ENCODE results near the gene GRIN2A. TPM values are rescaled to one million over a fixed set of nuclear protein-coding genes. Genes with fewer than 3 reads are reported as not detected.

Gene GRIN2A
- total RNA-seq, 1 donor from 2014 or later = 0.52 TPM

DNA sequence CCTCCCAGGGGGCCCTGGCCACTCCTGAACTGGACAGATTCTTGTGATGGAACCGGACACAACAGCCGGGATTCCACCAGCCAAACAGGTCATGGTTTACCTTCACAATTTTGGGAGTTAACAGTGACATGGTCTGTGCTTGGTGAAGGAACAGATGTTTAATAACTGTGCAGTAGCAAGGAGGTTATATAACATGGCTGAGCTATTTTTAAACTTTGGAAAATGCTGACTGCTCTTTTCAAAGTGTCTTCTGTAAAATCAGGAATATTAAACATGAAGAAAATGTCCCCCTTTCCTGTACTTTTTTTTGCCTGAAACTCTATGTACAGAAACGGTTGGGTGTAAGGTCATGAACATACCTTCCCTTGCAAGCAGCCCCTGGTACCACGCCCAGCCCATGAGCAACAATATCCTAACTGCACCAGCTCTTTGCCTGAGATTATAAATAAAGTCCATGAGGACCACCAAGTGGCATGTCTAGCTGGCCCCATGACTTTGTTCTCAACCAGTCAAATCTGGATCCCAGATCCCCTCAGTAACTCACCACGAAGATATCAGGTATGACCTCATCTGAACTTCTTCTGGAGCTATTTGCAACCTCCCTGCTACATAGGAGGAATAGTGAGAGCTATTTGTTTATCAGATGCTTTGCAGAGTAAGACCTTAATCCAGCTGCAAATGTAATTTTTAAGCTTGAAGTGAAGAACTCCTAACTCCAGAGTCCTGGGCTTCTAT is 249.1 kb downstream of the GRIN2A start:
- no peaks in the 10 kb centered on the region for H3K9me3 ChIP-seq (ENCODE audit: control insufficient read depth in 3 of 3, low read length in 3 of 3)
- peaks cover 4 to 7% (median 6%) of the 10 kb centered on the region in 3 donors for H3K4me1 ChIP-seq (ENCODE audit: control insufficient read depth in 3 of 3, insufficient read depth in 3 of 3, low read length in 3 of 3)
- no peak overlapping the region for H3K4me3 ChIP-seq (ENCODE audit: low read length in 3 of 3)
- H3K9ac ChIP-seq (ENCODE audit: low read depth in 1 of 3, low read length in 3 of 3) = no peak overlapping the region
- H3K27ac ChIP-seq (ENCODE audit: low read depth, low read length) = no peak overlapping the region
- H3K27me3 ChIP-seq (ENCODE audit: control insufficient read depth in 3 of 3, insufficient read depth in 3 of 3, low read length in 3 of 3) = no peaks in the 10 kb centered on the region
- H3K36me3 ChIP-seq (ENCODE audit: control insufficient read depth in 3 of 3, insufficient read depth in 3 of 3, low read length in 3 of 3) = no peaks in the 10 kb centered on the region

DNA sequence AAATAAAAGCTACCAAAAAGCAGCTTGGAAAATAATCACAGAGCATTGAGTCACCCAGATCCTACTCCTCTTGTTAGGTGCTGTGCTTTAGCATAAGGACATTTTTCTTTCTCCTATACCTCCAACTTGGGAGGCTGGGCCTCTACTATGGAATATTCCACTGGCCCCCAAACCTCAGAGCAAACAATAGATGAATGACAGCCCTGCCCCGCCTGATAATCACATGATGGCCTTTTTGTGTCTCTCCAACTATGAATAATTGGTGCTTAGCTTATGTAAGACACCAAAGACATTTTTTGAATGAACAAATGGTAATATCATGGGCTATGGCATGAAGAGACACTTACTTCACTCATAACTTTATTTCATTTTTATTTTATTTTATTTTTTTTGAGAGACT is 250.2 kb downstream of the GRIN2A start:
- no peaks in the 10 kb centered on the region for H3K36me3 ChIP-seq (ENCODE audit: control insufficient read depth in 3 of 3, insufficient read depth in 3 of 3, low read length in 3 of 3)
- H3K4me1 ChIP-seq (ENCODE audit: control insufficient read depth in 3 of 3, insufficient read depth in 3 of 3, low read length in 3 of 3) = peaks cover 4 to 7% (median 6%) of the 10 kb centered on the region in 3 donors
- H3K27me3 ChIP-seq (ENCODE audit: control insufficient read depth in 3 of 3, insufficient read depth in 3 of 3, low read length in 3 of 3) = no peaks in the 10 kb centered on the region
- H3K27ac ChIP-seq (ENCODE audit: low read depth, low read length) = no peak overlapping the region
- H3K4me3 ChIP-seq (ENCODE audit: low read length in 3 of 3) = no peak overlapping the region
- no peak overlapping the region for H3K9ac ChIP-seq (ENCODE audit: low read depth in 1 of 3, low read length in 3 of 3)
- H3K9me3 ChIP-seq (ENCODE audit: control insufficient read depth in 3 of 3, low read length in 3 of 3) = no peaks in the 10 kb centered on the region

DNA sequence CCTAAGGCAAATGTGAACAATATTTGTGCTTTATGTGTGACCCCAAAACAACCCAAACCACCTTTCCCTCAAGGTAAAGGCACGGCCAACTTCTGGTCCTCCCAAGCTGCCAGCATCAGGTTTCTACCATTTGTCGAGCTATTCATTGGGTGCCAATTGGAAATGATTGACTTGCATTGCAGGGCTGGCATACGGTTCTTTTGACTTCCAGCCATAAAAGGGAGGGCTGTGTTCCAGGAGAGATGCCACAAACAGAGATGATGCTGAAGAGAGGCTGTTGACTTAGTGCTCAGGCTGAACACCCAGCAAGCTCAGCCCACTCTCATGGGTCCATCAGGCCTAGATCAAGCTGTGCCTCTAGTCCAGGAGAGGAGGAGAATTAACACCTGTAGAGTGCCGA is 252.4 kb downstream of the GRIN2A start:
- Histone ChIP-seq H3K9me3 (ENCODE audit: control insufficient read depth in 3 of 3, low read length in 3 of 3) (no peaks in the 10 kb centered on the region), H3K27ac (ENCODE audit: low read depth, low read length) (no peak overlapping the region), H3K9ac (ENCODE audit: low read depth in 1 of 3, low read length in 3 of 3) (no peak overlapping the region), H3K27me3 (ENCODE audit: control insufficient read depth in 3 of 3, insufficient read depth in 3 of 3, low read length in 3 of 3) (no peaks in the 10 kb centered on the region), H3K4me1 (ENCODE audit: control insufficient read depth in 3 of 3, insufficient read depth in 3 of 3, low read length in 3 of 3) (peaks cover 4 to 7% (median 6%) of the 10 kb centered on the region in 3 donors), H3K4me3 (ENCODE audit: low read length in 3 of 3) (no peak overlapping the region), H3K36me3 (ENCODE audit: control insufficient read depth in 3 of 3, insufficient read depth in 3 of 3, low read length in 3 of 3) (no peaks in the 10 kb centered on the region)

DNA sequence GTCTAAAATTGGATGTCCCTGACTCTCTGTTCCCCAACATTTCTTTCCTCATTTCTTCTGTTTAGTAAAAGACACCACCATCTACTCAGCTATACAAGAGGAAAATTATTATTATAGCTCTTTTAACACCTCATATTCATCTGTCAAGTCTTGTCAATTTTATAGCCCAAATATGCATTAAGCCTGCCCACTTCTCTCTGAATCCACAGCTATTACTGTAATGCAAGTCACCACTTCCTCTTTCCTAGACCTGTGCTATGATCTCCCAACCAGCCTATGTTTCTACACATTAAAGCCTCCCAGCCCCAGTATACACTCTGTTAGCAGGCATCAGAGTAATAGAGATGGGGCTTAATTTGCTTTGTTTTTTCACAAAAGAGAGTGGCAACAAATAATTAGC is 252.9 kb downstream of the GRIN2A start:
- Histone ChIP-seq H3K9ac (ENCODE audit: low read depth in 1 of 3, low read length in 3 of 3) (no peak overlapping the region), H3K9me3 (ENCODE audit: control insufficient read depth in 3 of 3, low read length in 3 of 3) (no peaks in the 10 kb centered on the region), H3K36me3 (ENCODE audit: control insufficient read depth in 3 of 3, insufficient read depth in 3 of 3, low read length in 3 of 3) (no peaks in the 10 kb centered on the region), H3K27me3 (ENCODE audit: control insufficient read depth in 3 of 3, insufficient read depth in 3 of 3, low read length in 3 of 3) (no peaks in the 10 kb centered on the region), H3K4me1 (ENCODE audit: control insufficient read depth in 3 of 3, insufficient read depth in 3 of 3, low read length in 3 of 3) (peaks cover 4 to 7% (median 6%) of the 10 kb centered on the region in 3 donors), H3K27ac (ENCODE audit: low read depth, low read length) (no peak overlapping the region), H3K4me3 (ENCODE audit: low read length in 3 of 3) (no peak overlapping the region)

DNA sequence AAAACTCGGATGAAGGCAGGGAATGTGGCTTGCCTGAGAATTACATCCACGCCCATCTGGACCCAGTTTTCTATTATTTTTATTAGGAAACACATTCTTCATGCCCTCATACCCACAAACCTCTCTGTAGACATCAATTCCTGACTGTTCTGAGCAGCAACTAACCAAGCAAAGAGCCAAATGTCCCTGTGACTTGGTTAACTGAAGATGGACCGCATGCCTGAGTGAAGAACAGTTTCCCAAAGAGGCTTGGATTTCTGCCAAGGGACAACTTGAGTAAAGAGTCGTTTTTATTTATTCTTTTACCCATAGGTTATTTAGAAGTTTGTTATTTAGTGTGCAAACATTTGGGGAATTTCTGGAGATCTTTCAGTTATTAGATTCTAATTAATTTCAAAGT is 259.8 kb downstream of the GRIN2A start:
- Histone ChIP-seq H3K9me3 (ENCODE audit: control insufficient read depth in 3 of 3, low read length in 3 of 3) (no peaks in the 10 kb centered on the region), H3K4me3 (ENCODE audit: low read length in 3 of 3) (no peak overlapping the region), H3K27ac (ENCODE audit: low read depth, low read length) (no peak overlapping the region), H3K4me1 (ENCODE audit: control insufficient read depth in 3 of 3, insufficient read depth in 3 of 3, low read length in 3 of 3) (no peaks in the 10 kb centered on the region), H3K9ac (ENCODE audit: low read depth in 1 of 3, low read length in 3 of 3) (no peak overlapping the region), H3K27me3 (ENCODE audit: control insufficient read depth in 3 of 3, insufficient read depth in 3 of 3, low read length in 3 of 3) (no peaks in the 10 kb centered on the region), H3K36me3 (ENCODE audit: control insufficient read depth in 3 of 3, insufficient read depth in 3 of 3, low read length in 3 of 3) (no peaks in the 10 kb centered on the region)

DNA sequence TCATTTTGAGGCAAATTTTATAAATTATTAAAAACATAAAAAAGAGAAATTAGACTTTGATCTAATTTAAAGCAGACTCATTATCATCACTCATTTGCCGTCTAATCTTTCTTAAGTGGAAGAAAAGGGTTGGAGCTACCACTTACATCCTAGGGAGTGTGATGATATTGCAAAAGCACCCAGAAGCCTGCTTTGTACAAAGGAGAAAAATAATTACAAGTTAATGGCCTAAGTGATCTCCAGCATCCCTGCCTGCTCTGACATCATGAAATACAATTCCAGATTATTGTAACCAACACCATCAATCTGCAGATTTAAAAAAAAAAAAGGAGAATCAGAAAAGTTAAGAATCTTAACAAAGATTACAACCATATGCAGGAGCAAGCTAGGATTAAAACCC is 260.2 kb downstream of the GRIN2A start:
- Histone ChIP-seq H3K9me3 (ENCODE audit: control insufficient read depth in 3 of 3, low read length in 3 of 3) (no peaks in the 10 kb centered on the region), H3K4me1 (ENCODE audit: control insufficient read depth in 3 of 3, insufficient read depth in 3 of 3, low read length in 3 of 3) (no peaks in the 10 kb centered on the region), H3K27me3 (ENCODE audit: control insufficient read depth in 3 of 3, insufficient read depth in 3 of 3, low read length in 3 of 3) (no peaks in the 10 kb centered on the region), H3K9ac (ENCODE audit: low read depth in 1 of 3, low read length in 3 of 3) (no peak overlapping the region), H3K4me3 (ENCODE audit: low read length in 3 of 3) (no peak overlapping the region), H3K27ac (ENCODE audit: low read depth, low read length) (no peak overlapping the region), H3K36me3 (ENCODE audit: control insufficient read depth in 3 of 3, insufficient read depth in 3 of 3, low read length in 3 of 3) (no peaks in the 10 kb centered on the region)

DNA sequence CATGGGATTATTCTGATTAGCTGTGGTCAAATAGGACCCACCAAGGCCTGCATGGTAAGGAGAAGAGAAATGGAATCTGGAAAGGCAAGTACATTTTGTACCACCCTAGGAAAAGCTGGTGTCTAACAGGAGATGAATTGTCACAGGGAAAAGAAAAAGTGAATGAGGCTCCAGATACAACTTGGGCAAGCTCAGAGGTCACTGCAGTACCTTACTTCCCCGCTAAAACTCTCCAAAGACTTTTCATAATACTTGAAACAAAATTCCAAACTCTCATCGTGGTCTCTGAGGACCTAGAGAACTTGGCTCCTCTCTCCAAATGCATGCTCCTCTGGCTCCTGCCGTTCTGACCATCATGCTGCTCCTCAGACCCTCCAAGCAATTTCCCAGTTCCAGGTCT is 262.8 kb downstream of the GRIN2A start:
- Histone ChIP-seq H3K9ac (ENCODE audit: low read depth in 1 of 3, low read length in 3 of 3) (no peak overlapping the region), H3K27me3 (ENCODE audit: control insufficient read depth in 3 of 3, insufficient read depth in 3 of 3, low read length in 3 of 3) (no peaks in the 10 kb centered on the region), H3K9me3 (ENCODE audit: control insufficient read depth in 3 of 3, low read length in 3 of 3) (no peaks in the 10 kb centered on the region), H3K4me1 (ENCODE audit: control insufficient read depth in 3 of 3, insufficient read depth in 3 of 3, low read length in 3 of 3) (no peaks in the 10 kb centered on the region), H3K4me3 (ENCODE audit: low read length in 3 of 3) (no peak overlapping the region), H3K27ac (ENCODE audit: low read depth, low read length) (no peak overlapping the region), H3K36me3 (ENCODE audit: control insufficient read depth in 3 of 3, insufficient read depth in 3 of 3, low read length in 3 of 3) (no peaks in the 10 kb centered on the region)

DNA sequence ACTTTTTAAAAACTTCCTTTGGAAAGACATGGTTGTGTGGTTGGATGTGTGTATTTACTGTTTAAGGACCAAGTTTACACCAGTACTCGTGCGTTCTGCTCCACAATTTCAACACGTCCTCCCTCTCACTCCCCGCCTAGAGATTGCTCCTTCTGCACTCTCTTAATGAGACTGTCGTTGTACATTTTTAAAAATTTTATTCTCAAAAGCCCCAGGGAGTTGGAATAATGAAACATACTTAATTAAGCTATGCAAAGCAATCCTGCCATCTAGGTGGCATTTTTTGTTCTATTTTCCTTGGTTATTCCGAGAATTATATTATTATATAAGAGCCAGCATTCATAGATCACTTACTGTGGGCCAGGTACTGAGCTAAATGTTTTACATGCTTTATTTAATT is 264.5 kb downstream of the GRIN2A start:
- no peaks in the 10 kb centered on the region for H3K4me1 ChIP-seq (ENCODE audit: control insufficient read depth in 3 of 3, insufficient read depth in 3 of 3, low read length in 3 of 3)
- H3K4me3 ChIP-seq (ENCODE audit: low read length in 3 of 3) = no peak overlapping the region
- H3K36me3 ChIP-seq (ENCODE audit: control insufficient read depth in 3 of 3, insufficient read depth in 3 of 3, low read length in 3 of 3) = no peaks in the 10 kb centered on the region
- H3K27ac ChIP-seq (ENCODE audit: low read depth, low read length) = no peak overlapping the region
- H3K27me3 ChIP-seq (ENCODE audit: control insufficient read depth in 3 of 3, insufficient read depth in 3 of 3, low read length in 3 of 3) = no peaks in the 10 kb centered on the region
- H3K9me3 ChIP-seq (ENCODE audit: control insufficient read depth in 3 of 3, low read length in 3 of 3) = no peaks in the 10 kb centered on the region
- H3K9ac ChIP-seq (ENCODE audit: low read depth in 1 of 3, low read length in 3 of 3) = no peak overlapping the region

DNA sequence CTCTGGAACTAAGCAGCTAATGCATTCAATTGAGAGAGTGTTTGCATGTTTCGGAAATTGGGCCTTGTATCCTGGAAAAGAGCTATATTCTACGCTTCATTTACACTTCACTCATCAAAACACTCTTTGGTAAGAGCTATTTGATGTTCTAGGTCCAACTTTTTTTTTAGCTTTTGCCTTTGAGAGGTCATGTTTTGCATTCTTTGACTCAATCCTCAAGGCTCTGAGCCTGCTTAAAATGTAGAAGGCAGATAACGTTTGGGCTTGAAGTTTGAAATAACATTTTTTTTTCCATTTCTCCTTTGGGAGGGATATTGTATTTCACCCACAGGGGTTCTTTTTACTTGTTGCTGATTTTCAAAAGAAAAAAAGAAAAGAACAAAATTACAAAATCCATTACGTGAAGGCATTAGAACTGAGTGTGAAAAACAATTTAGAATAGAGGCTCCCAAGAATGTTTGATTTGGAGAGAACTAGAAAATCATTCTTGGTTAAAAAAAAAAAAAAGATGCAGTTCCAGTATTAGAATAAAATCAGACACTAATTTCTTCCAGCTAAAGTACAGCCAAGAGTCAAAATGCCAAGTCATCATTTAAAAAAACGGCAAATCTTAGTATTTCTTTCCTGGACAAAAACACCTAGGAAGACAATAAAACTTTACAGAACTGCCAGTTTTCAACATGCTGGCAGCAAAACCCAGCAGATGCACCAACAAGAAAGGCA is 268.5 kb downstream of the GRIN2A start:
- H3K36me3 ChIP-seq (ENCODE audit: control insufficient read depth in 3 of 3, insufficient read depth in 3 of 3, low read length in 3 of 3) = no peaks in the 10 kb centered on the region
- H3K27me3 ChIP-seq (ENCODE audit: control insufficient read depth in 3 of 3, insufficient read depth in 3 of 3, low read length in 3 of 3) = no peaks in the 10 kb centered on the region
- no peaks in the 10 kb centered on the region for H3K9me3 ChIP-seq (ENCODE audit: control insufficient read depth in 3 of 3, low read length in 3 of 3)
- H3K27ac ChIP-seq (ENCODE audit: low read depth, low read length) = no peak overlapping the region
- no peaks in the 10 kb centered on the region for H3K4me1 ChIP-seq (ENCODE audit: control insufficient read depth in 3 of 3, insufficient read depth in 3 of 3, low read length in 3 of 3)
- H3K9ac ChIP-seq (ENCODE audit: low read depth in 1 of 3, low read length in 3 of 3) = no peak overlapping the region
- no peak overlapping the region for H3K4me3 ChIP-seq (ENCODE audit: low read length in 3 of 3)

DNA sequence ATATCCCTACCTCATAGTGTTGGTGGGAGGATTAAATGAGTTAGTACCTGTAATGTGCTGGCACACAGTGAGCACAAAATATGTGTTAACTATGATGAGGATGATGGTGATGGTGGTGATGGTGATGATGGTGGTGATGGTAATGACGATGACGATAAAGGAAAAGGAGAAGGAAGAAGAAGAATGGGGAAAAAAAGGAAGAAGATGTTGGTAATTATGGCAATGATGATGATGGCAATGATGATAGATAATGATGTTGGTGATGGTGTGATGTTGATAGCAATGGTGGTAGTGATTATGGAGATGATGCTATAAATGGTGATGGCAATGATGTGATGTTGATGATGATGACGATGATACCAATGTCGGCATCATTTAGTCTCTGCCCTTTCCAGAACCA is 270.2 kb downstream of the GRIN2A start:
- Histone ChIP-seq H3K4me1 (ENCODE audit: control insufficient read depth in 3 of 3, insufficient read depth in 3 of 3, low read length in 3 of 3) (no peaks in the 10 kb centered on the region), H3K9me3 (ENCODE audit: control insufficient read depth in 3 of 3, low read length in 3 of 3) (no peaks in the 10 kb centered on the region), H3K36me3 (ENCODE audit: control insufficient read depth in 3 of 3, insufficient read depth in 3 of 3, low read length in 3 of 3) (no peaks in the 10 kb centered on the region), H3K27ac (ENCODE audit: low read depth, low read length) (no peak overlapping the region), H3K4me3 (ENCODE audit: low read length in 3 of 3) (no peak overlapping the region), H3K27me3 (ENCODE audit: control insufficient read depth in 3 of 3, insufficient read depth in 3 of 3, low read length in 3 of 3) (no peaks in the 10 kb centered on the region), H3K9ac (ENCODE audit: low read depth in 1 of 3, low read length in 3 of 3) (no peak overlapping the region)

All from skeletal muscle tissue (tissue), 4 donors.